ENCODE results near the gene CTNNBL1. TPM values are rescaled to one million over a fixed set of nuclear protein-coding genes. Genes with fewer than 3 reads are reported as not detected.

The CTNNBL1 gene
- total RNA-seq, 1 donor from 2014 or later, result 31.3 TPM

DNA sequence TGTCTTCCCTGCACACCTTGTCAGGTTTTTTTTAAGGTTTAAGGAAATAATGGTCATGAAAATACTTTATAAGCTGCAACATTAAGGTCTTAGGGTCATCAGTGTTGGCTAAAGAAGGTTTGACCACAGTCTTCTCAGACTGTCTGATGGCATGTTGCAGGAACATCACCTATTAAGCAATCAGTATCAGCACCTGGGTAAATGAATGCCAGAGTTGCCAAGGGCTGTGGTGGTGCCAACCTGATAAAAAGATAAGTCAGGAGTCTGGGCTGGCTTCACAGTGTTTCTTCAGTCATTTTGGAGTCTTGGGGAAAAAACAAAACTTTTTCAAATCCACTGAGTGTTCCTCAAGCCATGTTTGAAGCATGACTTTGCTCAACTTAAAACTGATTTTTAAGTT is 147.6 kb downstream of the CTNNBL1 start:
- Histone ChIP-seq H3K27me3 (ENCODE audit: control insufficient read depth in 3 of 3, insufficient read depth in 3 of 3, low read length in 3 of 3) (no peaks in the 10 kb centered on the region), H3K4me3 (ENCODE audit: low read length in 3 of 3) (no peak overlapping the region), H3K27ac (ENCODE audit: low read depth, low read length) (no peak overlapping the region), H3K36me3 (ENCODE audit: control insufficient read depth in 3 of 3, insufficient read depth in 3 of 3, low read length in 3 of 3) (peaks cover 10 to 20% (median 19%) of the 10 kb centered on the region in 3 donors), H3K9ac (ENCODE audit: low read depth in 1 of 3, low read length in 3 of 3) (no peak overlapping the region), H3K4me1 (ENCODE audit: control insufficient read depth in 3 of 3, insufficient read depth in 3 of 3, low read length in 3 of 3) (peaks cover 0 to 8% (median 7%) of the 10 kb centered on the region in 3 donors), H3K9me3 (ENCODE audit: control insufficient read depth in 3 of 3, low read length in 3 of 3) (no peaks in the 10 kb centered on the region)

DNA sequence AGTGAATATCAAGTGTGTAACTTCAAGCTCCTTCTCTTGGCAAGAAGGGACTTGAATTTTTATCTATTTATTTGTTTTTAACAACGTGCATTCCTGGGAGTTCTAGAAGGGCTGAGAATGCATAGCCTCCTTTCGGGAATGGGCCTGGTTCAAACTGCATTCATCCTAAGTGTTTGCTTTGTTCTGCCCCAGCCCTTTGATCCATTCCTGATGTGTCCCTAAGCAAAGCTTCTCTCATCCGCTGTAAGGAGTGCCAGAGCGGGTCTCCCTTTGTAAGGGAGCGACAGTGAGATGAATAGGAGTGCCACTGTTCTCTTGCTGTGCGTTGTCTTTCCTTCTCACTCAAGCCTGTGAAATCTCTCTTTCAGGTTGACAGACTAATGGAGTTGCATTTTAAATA is 148.1 kb downstream of the CTNNBL1 start:
- Histone ChIP-seq H3K27me3 (ENCODE audit: control insufficient read depth in 3 of 3, insufficient read depth in 3 of 3, low read length in 3 of 3) (no peaks in the 10 kb centered on the region), H3K4me1 (ENCODE audit: control insufficient read depth in 3 of 3, insufficient read depth in 3 of 3, low read length in 3 of 3) (peaks cover 0 to 8% (median 7%) of the 10 kb centered on the region in 3 donors), H3K9me3 (ENCODE audit: control insufficient read depth in 3 of 3, low read length in 3 of 3) (no peaks in the 10 kb centered on the region), H3K4me3 (ENCODE audit: low read length in 3 of 3) (no peak overlapping the region), H3K27ac (ENCODE audit: low read depth, low read length) (no peak overlapping the region), H3K36me3 (ENCODE audit: control insufficient read depth in 3 of 3, insufficient read depth in 3 of 3, low read length in 3 of 3) (peaks cover 10 to 20% (median 19%) of the 10 kb centered on the region in 3 donors), H3K9ac (ENCODE audit: low read depth in 1 of 3, low read length in 3 of 3) (no peak overlapping the region)

DNA sequence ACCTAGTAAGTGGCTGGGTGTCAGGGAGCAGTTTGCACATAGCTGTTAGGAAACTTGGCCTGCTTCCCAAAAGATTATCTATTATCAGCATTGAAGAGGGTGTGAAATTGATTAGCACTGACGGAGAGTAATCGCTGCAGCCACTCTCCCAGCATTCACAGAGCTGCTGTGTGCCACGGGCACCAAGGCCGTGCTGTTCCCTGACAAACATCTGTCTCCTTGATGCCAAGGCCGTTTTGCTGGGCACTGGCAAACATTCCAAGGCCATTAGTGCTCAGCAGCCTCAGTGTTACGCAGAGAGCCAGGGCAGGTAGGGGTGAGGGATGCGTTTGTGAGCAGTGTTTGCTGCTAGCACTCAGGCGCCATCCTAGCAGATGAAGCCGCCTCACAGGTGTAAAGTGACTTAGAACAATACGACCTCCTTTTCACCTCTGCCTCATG is 151.4 kb downstream of the CTNNBL1 start:
- no peak overlapping the region for H3K9ac ChIP-seq (ENCODE audit: low read depth in 1 of 3, low read length in 3 of 3)
- no peak overlapping the region for H3K27ac ChIP-seq (ENCODE audit: low read depth, low read length)
- H3K36me3 ChIP-seq (ENCODE audit: control insufficient read depth in 3 of 3, insufficient read depth in 3 of 3, low read length in 3 of 3), result peaks cover 10 to 27% (median 20%) of the 10 kb centered on the region in 3 donors
- no peaks in the 10 kb centered on the region for H3K27me3 ChIP-seq (ENCODE audit: control insufficient read depth in 3 of 3, insufficient read depth in 3 of 3, low read length in 3 of 3)
- H3K4me3 ChIP-seq (ENCODE audit: low read length in 3 of 3), result no peak overlapping the region
- no peaks in the 10 kb centered on the region for H3K9me3 ChIP-seq (ENCODE audit: control insufficient read depth in 3 of 3, low read length in 3 of 3)
- H3K4me1 ChIP-seq (ENCODE audit: control insufficient read depth in 3 of 3, insufficient read depth in 3 of 3, low read length in 3 of 3), result no peaks in the 10 kb centered on the region

DNA sequence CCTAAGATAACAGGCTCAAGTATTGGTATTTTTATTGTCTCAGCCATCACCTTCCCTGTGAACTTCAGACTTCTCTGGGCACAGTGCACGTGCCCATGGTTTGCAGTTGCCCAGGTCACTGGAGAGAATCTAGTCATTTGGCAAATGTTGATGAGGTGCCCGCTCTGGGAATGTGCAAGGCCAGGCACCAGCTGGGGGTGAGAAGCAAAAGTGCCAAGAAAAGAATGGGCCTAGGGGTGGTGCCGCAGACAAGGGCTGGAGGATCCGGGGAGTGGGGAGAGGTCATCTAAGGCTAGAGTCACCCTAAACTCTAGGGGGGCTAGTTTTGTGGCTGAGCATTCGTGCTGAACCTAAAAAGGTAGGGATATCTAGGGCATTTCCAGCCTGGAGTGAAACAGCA is 152.0 kb downstream of the CTNNBL1 start:
- H3K4me3 ChIP-seq (ENCODE audit: low read length in 3 of 3), result no peak overlapping the region
- no peak overlapping the region for H3K9ac ChIP-seq (ENCODE audit: low read depth in 1 of 3, low read length in 3 of 3)
- H3K9me3 ChIP-seq (ENCODE audit: control insufficient read depth in 3 of 3, low read length in 3 of 3), result no peaks in the 10 kb centered on the region
- H3K27ac ChIP-seq (ENCODE audit: low read depth, low read length), result no peak overlapping the region
- H3K27me3 ChIP-seq (ENCODE audit: control insufficient read depth in 3 of 3, insufficient read depth in 3 of 3, low read length in 3 of 3), result no peaks in the 10 kb centered on the region
- H3K4me1 ChIP-seq (ENCODE audit: control insufficient read depth in 3 of 3, insufficient read depth in 3 of 3, low read length in 3 of 3), result no peaks in the 10 kb centered on the region
- H3K36me3 ChIP-seq (ENCODE audit: control insufficient read depth in 3 of 3, insufficient read depth in 3 of 3, low read length in 3 of 3), result peaks cover 10 to 27% (median 20%) of the 10 kb centered on the region in 3 donors

DNA sequence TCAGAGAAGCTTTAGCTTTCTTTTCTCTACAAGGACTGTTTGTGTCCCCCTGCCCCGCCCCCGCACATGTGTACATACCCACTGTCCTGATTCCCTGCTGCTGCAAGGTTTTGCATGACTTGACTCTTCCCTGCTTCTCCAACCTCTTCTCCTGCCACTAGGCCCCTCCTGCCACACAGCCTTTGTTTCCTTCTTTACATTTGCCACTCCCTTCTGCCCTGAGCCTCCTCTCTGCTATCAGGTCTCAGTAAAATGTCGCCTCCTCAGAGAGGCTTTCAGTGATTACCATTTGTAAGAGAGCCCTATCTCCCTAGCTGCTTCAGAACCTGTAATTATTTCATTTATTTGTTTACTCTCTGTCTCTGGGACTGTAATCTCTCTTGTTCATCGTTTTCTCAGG is 152.7 kb downstream of the CTNNBL1 start:
- H3K4me1 ChIP-seq (ENCODE audit: control insufficient read depth in 3 of 3, insufficient read depth in 3 of 3, low read length in 3 of 3), result no peaks in the 10 kb centered on the region
- no peak overlapping the region for H3K27ac ChIP-seq (ENCODE audit: low read depth, low read length)
- no peaks in the 10 kb centered on the region for H3K9me3 ChIP-seq (ENCODE audit: control insufficient read depth in 3 of 3, low read length in 3 of 3)
- peaks cover 10 to 23% (median 20%) of the 10 kb centered on the region in 3 donors for H3K36me3 ChIP-seq (ENCODE audit: control insufficient read depth in 3 of 3, insufficient read depth in 3 of 3, low read length in 3 of 3)
- H3K27me3 ChIP-seq (ENCODE audit: control insufficient read depth in 3 of 3, insufficient read depth in 3 of 3, low read length in 3 of 3), result no peaks in the 10 kb centered on the region
- H3K4me3 ChIP-seq (ENCODE audit: low read length in 3 of 3), result no peak overlapping the region
- no peak overlapping the region for H3K9ac ChIP-seq (ENCODE audit: low read depth in 1 of 3, low read length in 3 of 3)

DNA sequence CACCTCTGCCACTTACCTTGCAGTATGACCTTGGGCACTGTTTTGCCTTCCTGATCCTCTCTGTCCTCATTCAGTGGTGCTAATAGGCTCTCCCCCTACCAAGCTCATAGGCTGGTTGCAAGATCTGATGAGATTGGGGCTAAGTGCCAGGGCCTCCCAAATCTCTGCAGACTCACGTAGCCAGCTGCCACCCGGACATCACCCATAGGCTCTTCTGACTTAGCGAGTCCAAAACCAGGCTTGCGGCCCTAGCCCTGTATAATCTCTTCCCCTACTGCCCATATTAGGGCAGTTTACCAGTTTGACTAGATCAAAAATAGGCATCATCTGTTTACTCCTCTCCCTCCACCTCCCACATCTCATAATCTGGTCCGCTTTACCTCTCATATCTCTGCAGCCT is 154.9 kb downstream of the CTNNBL1 start:
- no peak overlapping the region for H3K27ac ChIP-seq (ENCODE audit: low read depth, low read length)
- H3K27me3 ChIP-seq (ENCODE audit: control insufficient read depth in 3 of 3, insufficient read depth in 3 of 3, low read length in 3 of 3), result no peaks in the 10 kb centered on the region
- H3K36me3 ChIP-seq (ENCODE audit: control insufficient read depth in 3 of 3, insufficient read depth in 3 of 3, low read length in 3 of 3), result peaks cover 6 to 19% (median 15%) of the 10 kb centered on the region in 3 donors
- H3K9me3 ChIP-seq (ENCODE audit: control insufficient read depth in 3 of 3, low read length in 3 of 3), result no peaks in the 10 kb centered on the region
- no peaks in the 10 kb centered on the region for H3K4me1 ChIP-seq (ENCODE audit: control insufficient read depth in 3 of 3, insufficient read depth in 3 of 3, low read length in 3 of 3)
- H3K9ac ChIP-seq (ENCODE audit: low read depth in 1 of 3, low read length in 3 of 3), result no peak overlapping the region
- no peak overlapping the region for H3K4me3 ChIP-seq (ENCODE audit: low read length in 3 of 3)

DNA sequence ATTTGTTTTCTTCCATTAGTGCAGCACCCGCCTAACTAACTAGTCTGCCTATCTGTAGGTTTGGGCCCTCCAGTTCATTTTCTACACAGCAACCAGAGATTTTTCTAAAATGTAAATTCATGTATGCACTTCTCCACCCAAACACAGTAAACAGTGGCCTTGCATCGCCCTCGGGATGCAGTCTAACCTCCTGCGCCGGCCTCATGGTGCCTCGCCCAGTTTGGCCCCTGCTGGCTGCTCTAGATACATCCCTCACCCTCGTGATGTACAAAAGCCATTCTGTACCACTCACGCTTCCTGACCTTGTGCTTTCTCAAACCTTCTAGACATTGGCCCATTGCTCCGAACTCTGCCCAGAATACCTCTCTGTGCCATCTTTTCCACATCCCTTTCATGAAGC is 155.3 kb downstream of the CTNNBL1 start:
- no peaks in the 10 kb centered on the region for H3K4me1 ChIP-seq (ENCODE audit: control insufficient read depth in 3 of 3, insufficient read depth in 3 of 3, low read length in 3 of 3)
- H3K9me3 ChIP-seq (ENCODE audit: control insufficient read depth in 3 of 3, low read length in 3 of 3), result no peaks in the 10 kb centered on the region
- H3K9ac ChIP-seq (ENCODE audit: low read depth in 1 of 3, low read length in 3 of 3), result no peak overlapping the region
- H3K27ac ChIP-seq (ENCODE audit: low read depth, low read length), result no peak overlapping the region
- peaks cover 8 to 19% (median 18%) of the 10 kb centered on the region in 3 donors for H3K36me3 ChIP-seq (ENCODE audit: control insufficient read depth in 3 of 3, insufficient read depth in 3 of 3, low read length in 3 of 3)
- no peak overlapping the region for H3K4me3 ChIP-seq (ENCODE audit: low read length in 3 of 3)
- no peaks in the 10 kb centered on the region for H3K27me3 ChIP-seq (ENCODE audit: control insufficient read depth in 3 of 3, insufficient read depth in 3 of 3, low read length in 3 of 3)

DNA sequence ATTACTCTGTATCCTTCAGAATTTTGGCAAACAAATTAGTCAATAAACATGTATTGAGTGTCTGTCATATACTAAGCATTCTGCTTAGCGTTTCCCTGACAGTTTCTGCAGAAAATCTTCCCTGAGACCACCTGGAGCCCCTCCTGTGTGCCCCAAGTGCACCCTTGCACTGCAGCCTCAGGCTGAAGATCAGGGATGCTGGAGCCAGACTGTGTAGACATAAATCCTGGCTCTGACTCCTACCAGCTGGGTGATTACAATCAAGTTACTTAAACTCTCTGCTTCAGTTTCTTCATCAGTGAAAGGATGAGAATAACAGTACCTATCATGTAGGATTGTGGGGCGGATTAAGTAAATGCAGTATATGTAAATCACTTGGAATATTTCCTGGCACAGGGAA is 155.7 kb downstream of the CTNNBL1 start:
- Histone ChIP-seq H3K9ac (ENCODE audit: low read depth in 1 of 3, low read length in 3 of 3) (no peak overlapping the region), H3K4me3 (ENCODE audit: low read length in 3 of 3) (no peak overlapping the region), H3K9me3 (ENCODE audit: control insufficient read depth in 3 of 3, low read length in 3 of 3) (no peaks in the 10 kb centered on the region), H3K27me3 (ENCODE audit: control insufficient read depth in 3 of 3, insufficient read depth in 3 of 3, low read length in 3 of 3) (no peaks in the 10 kb centered on the region), H3K27ac (ENCODE audit: low read depth, low read length) (no peak overlapping the region), H3K4me1 (ENCODE audit: control insufficient read depth in 3 of 3, insufficient read depth in 3 of 3, low read length in 3 of 3) (no peaks in the 10 kb centered on the region), H3K36me3 (ENCODE audit: control insufficient read depth in 3 of 3, insufficient read depth in 3 of 3, low read length in 3 of 3) (peaks cover 8 to 19% (median 18%) of the 10 kb centered on the region in 3 donors)

DNA sequence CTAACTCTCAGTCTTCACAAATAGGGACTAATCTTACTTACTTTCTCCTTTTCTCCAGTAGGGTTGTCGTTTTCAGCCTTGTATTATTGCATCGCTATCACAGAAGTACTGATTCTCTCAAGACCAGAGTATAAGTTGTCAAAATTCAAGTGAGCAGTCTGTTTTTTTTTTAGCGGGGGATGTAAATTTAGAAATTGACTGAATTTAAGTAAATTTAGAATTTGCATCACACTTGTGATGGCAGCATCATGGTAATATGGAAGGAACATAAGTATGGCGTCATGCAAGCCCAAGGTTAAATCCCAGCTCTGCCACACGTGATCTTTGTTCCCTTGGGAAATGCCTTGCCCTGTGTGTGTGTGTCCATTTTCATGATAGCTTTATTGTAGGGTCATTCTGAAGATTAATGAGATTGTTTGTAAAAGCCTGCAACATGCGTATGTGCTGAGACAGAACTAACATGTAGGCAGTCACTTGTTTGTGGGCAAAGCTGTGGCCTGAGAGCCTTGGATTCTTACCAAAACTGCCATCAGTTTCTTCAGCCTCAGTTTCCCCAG is 156.3 kb downstream of the CTNNBL1 start:
- Histone ChIP-seq H3K9ac (ENCODE audit: low read depth in 1 of 3, low read length in 3 of 3) (no peak overlapping the region), H3K36me3 (ENCODE audit: control insufficient read depth in 3 of 3, insufficient read depth in 3 of 3, low read length in 3 of 3) (peaks cover 8 to 19% (median 18%) of the 10 kb centered on the region in 3 donors), H3K4me1 (ENCODE audit: control insufficient read depth in 3 of 3, insufficient read depth in 3 of 3, low read length in 3 of 3) (no peaks in the 10 kb centered on the region), H3K4me3 (ENCODE audit: low read length in 3 of 3) (no peak overlapping the region), H3K27me3 (ENCODE audit: control insufficient read depth in 3 of 3, insufficient read depth in 3 of 3, low read length in 3 of 3) (no peaks in the 10 kb centered on the region), H3K27ac (ENCODE audit: low read depth, low read length) (no peak overlapping the region), H3K9me3 (ENCODE audit: control insufficient read depth in 3 of 3, low read length in 3 of 3) (no peaks in the 10 kb centered on the region)

DNA sequence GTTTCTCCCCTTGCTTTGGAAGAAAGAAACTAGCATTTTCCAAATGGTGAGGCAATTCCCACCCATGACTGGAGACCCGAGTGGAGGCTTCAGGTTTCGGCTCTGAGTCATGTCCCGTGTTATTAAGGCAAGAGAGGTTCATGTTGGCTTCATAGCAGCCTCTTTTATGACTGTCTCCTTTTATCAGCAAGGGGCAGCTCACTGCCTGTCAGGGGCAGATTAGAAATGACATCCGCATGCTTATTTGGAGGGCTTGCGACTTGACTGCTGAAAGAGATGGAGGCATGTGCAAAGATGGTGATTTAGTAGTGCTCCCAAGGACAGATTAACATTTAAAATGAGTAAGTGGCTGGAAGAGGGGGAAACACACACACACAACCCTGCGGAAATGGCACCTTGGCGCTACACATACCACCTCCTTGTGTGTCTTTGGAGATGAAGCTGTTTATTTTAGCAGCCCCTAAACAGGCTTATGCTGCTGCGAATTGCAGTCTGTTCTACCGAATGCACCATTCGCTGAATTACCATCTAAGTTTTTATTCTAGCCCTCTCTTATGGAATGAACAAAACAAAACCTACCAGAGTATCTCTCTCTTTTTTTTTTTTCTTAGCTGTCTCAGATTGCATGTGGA is 157.0 kb downstream of the CTNNBL1 start:
- peaks cover 8 to 17% (median 11%) of the 10 kb centered on the region in 3 donors for H3K36me3 ChIP-seq (ENCODE audit: control insufficient read depth in 3 of 3, insufficient read depth in 3 of 3, low read length in 3 of 3)

More for the DNA sequence above, 157.0 kb downstream of the CTNNBL1 start:
- Histone ChIP-seq H3K4me1 (ENCODE audit: control insufficient read depth in 3 of 3, insufficient read depth in 3 of 3, low read length in 3 of 3) (no peaks in the 10 kb centered on the region), H3K9ac (ENCODE audit: low read depth in 1 of 3, low read length in 3 of 3) (no peak overlapping the region), H3K27me3 (ENCODE audit: control insufficient read depth in 3 of 3, insufficient read depth in 3 of 3, low read length in 3 of 3) (no peaks in the 10 kb centered on the region), H3K4me3 (ENCODE audit: low read length in 3 of 3) (no peak overlapping the region), H3K27ac (ENCODE audit: low read depth, low read length) (no peak overlapping the region), H3K9me3 (ENCODE audit: control insufficient read depth in 3 of 3, low read length in 3 of 3) (no peaks in the 10 kb centered on the region)
